PC-9 (cell line): ENCODE data around the gene SNX8. TPM values are rescaled to one million over a fixed set of nuclear protein-coding genes. Genes with fewer than 3 reads are reported as not detected.
A peak's percentile ranks its signal among the peaks of the same experiment; 100 is the strongest.

Source experiments
- BruUV-seq: library from RNA; stranded (reverse); fragments of 400-500 nt; replicated peaks from 2 replicates; lab custom pipeline; 2021; lab: Mats Ljungman, UMichigan
- CTCF ChIA-PET: fragments of 300-600 bp; sonication (Branson Sonifier 250); formaldehyde crosslinking; loops from one replicate; lab custom pipeline; 2022; ENCODE audit warnings: antibody characterized with exemption; lab: Charles Lee
- POLR2A ChIA-PET: fragments of 300-600 bp; sonication (Branson Sonifier 250); formaldehyde crosslinking; loops from one replicate; lab custom pipeline; 2022; ENCODE audit warnings: antibody characterized with exemption; ENCODE audit not compliant: unreplicated experiment; lab: Charles Lee
- DNase-seq, 2 experiments: peaks; one replicate each; pipeline versions ENCODE4 v3.0.0 to v3.0.0-alpha.2; 2015 to 2022; ENCODE audit warnings: mixed read lengths in 1 of 2
- H2AFZ ChIP-seq: fragments of 200-600 bp; sonication (generic); 2 replicates; pipeline ENCODE4 v1.8.1; 2017; ENCODE audit warnings: antibody characterized with exemption
- H3F3A ChIP-seq: fragments of 200-600 bp; sonication (generic); 2 replicates; pipeline ENCODE4 v1.8.1; 2017; ENCODE audit warnings: antibody characterized with exemption, mild to moderate bottlenecking, low read depth; ENCODE audit not compliant: insufficient read depth
- H3K27ac ChIP-seq: fragments of 200-600 bp; sonication (generic); 2 replicates; pipeline ENCODE4 v1.6.1; 2016; ENCODE audit warnings: mixed run types
- H3K27me3 ChIP-seq: fragments of 200-600 bp; sonication (generic); 2 replicates; pipeline ENCODE4 v1.6.1; 2016; ENCODE audit warnings: low read depth, mixed run types; ENCODE audit not compliant: insufficient read depth
- H3K36me3 ChIP-seq: fragments of 200-600 bp; sonication (generic); 2 replicates; pipeline ENCODE4 v1.6.1; 2016; ENCODE audit warnings: low read depth, mixed run types
- H3K4me1 ChIP-seq: fragments of 200-600 bp; sonication (generic); replicated peaks from 2 replicates; pipeline ENCODE4 v1.6.1; 2016; ENCODE audit warnings: mixed run types; ENCODE audit not compliant: insufficient read depth
- H3K4me2 ChIP-seq: fragments of 200-600 bp; sonication (generic); 2 replicates; pipeline ENCODE4 v1.6.1; 2017; ENCODE audit warnings: mixed run types
- H3K4me3 ChIP-seq: fragments of 200-600 bp; sonication (generic); 2 replicates; pipeline ENCODE4 v1.6.1; 2016; ENCODE audit warnings: mixed run types
- H3K79me2 ChIP-seq: fragments of 200-600 bp; sonication (generic); 2 replicates; pipeline ENCODE4 v1.6.1; 2017; ENCODE audit warnings: low read depth, mixed run types
- H3K9me2 ChIP-seq: fragments of 200-600 bp; sonication (generic); 2 replicates; pipeline ENCODE4 v1.8.1; 2017; ENCODE audit warnings: mild to moderate bottlenecking; ENCODE audit not compliant: insufficient read depth
- H3K9me3 ChIP-seq: fragments of 200-600 bp; sonication (generic); 2 replicates; pipeline ENCODE4 v1.8.1; 2016; ENCODE audit warnings: low read depth; ENCODE audit not compliant: insufficient read depth
- H4K20me1 ChIP-seq: fragments of 200-600 bp; sonication (generic); 2 replicates; pipeline ENCODE4 v1.8.1; 2017; ENCODE audit not compliant: insufficient read depth
- CTCF ChIP-seq: fragments of 200-600 bp; sonication (generic); conservative IDR thresholded peaks from 2 replicates; pipeline ENCODE4 v1.6.1; 2017; ENCODE audit warnings: mixed run types, antibody characterized with exemption, mild to moderate bottlenecking, moderate library complexity
- EZH2 ChIP-seq: fragments of 200-600 bp; sonication (generic); IDR thresholded peaks from 2 replicates; pipeline ENCODE4 v1.8.0; 2017; ENCODE audit warnings: antibody characterized with exemption, low read depth
- intact Hi-C: fragments of 100-400 bp; cut with micrococcal nuclease; formaldehyde crosslinking; loops from one replicate; pipeline ENCODE4 v1.10.0; 2022; ENCODE audit not compliant: unreplicated experiment
- total RNA-seq: library from RNA; stranded (reverse); gene quantifications from 2 replicates; pipeline ENCODE4 v1.2.3, GENCODE V29; 2021

The SNX8 gene
- total RNA-seq, 1 experiment from 2014 or later = 102 TPM

GRCh38 chr7:2354186-2354938, 40.1 kb upstream of the SNX8 start, which contains the start of gene EIF3B:
Gene EIF3B, plus strand, starts transcription at chr7:2354827. Its CDS starts 95 bp downstream, at chr7:2354922.
- Histone ChIP-seq H4K20me1 (peaks cover 40% of the 10 kb centered on the region), H3K9me2 (no peaks in the 10 kb centered on the region), H3K36me3 (peaks cover 26% of the 10 kb centered on the region), H3K4me2 (peak within 1 kb of the TSS; percentile 95), H3F3A (peaks cover 46% of the 10 kb centered on the region), H2AFZ (peak within 1 kb of the TSS; percentile 92), H3K79me2 (peaks cover 58% of the 10 kb centered on the region), H3K4me1 (peaks cover 27% of the 10 kb centered on the region), H3K4me3 (peak within 1 kb of the TSS; percentile 75), H3K27ac (peak within 1 kb of the TSS; percentile 92), H3K9me3 (no peaks in the 10 kb centered on the region), H3K27me3 (no peaks in the 10 kb centered on the region)
- intact Hi-C loops = loop anchor here (5.0 kb wide), 1 partner anchor 42 kb away; the partner anchor contains the start of gene SNX8
- ChIA-PET CTCF (interaction anchor here (0.6 kb wide), 3 partner anchors 159 to 756 kb away, joined by 3 to 8 read pairs (median 3); no protein-coding TSS in a partner anchor), POLR2A (interaction anchor here (0.5 to 0.7 kb wide), 6 partner anchors 10 to 823 kb away, joined by 3 to 15 read pairs (median 6); no protein-coding TSS in a partner anchor)
- no TSS peak for BruUV-seq
- TF ChIP-seq CTCF (no peak), EZH2 (no peak)
- DNase-seq = peak; percentile 84 to 88

- no peaks in the 10 kb centered on the region for H3K27me3 ChIP-seq
- peaks cover 53% of the 10 kb centered on the region for H3K79me2 ChIP-seq
- BruUV-seq = no TSS peak
- no peaks in the 10 kb centered on the region for H3K9me2 ChIP-seq
- peak overlapping the region; percentile 94 for H3K4me2 ChIP-seq
- H3K4me1 ChIP-seq = peaks cover 27% of the 10 kb centered on the region
- H3K27ac ChIP-seq = peak overlapping the region; percentile 92
- peaks cover 23% of the 10 kb centered on the region for H3K36me3 ChIP-seq
- DNase-seq = peak; percentile 80 to 91
- no peaks in the 10 kb centered on the region for H3K9me3 ChIP-seq
- peak overlapping the region; percentile 92 for H2AFZ ChIP-seq
- intact Hi-C loops = loop anchor here (5.0 kb wide), 1 partner anchor 42 kb away; the partner anchor contains the start of gene SNX8
- H4K20me1 ChIP-seq = peaks cover 35% of the 10 kb centered on the region
- no peak for TF ChIP-seq CTCF
- TF ChIP-seq EZH2 = no peak
- CTCF ChIA-PET = interaction anchor here (0.6 kb wide), 5 partner anchors 99 to 756 kb away, joined by 3 to 8 read pairs (median 3); no protein-coding TSS in a partner anchor
- H3F3A ChIP-seq = peaks cover 44% of the 10 kb centered on the region
- H3K4me3 ChIP-seq = peak overlapping the region; percentile 75
- POLR2A ChIA-PET = interaction anchor here (0.5 to 0.7 kb wide), 8 partner anchors 9 to 822 kb away, joined by 3 to 18 read pairs (median 6); no protein-coding TSS in a partner anchor
Observed at GRCh38 chr7:2353936-2354185, 39.6 kb upstream of the SNX8 start.

- TSS peak; percentile 72 for BruUV-seq
- Histone ChIP-seq H3K9me3 (no peaks in the 10 kb centered on the region), H3K4me1 (peaks cover 27% of the 10 kb centered on the region), H3K27ac (peak overlapping the region; percentile 92), H3K79me2 (peaks cover 47% of the 10 kb centered on the region), H3K9me2 (no peaks in the 10 kb centered on the region), H2AFZ (peak overlapping the region; percentile 92), H3K27me3 (no peaks in the 10 kb centered on the region), H3F3A (peaks cover 43% of the 10 kb centered on the region), H3K4me2 (peak overlapping the region; percentile 94), H4K20me1 (peaks cover 29% of the 10 kb centered on the region), H3K36me3 (peaks cover 17% of the 10 kb centered on the region), H3K4me3 (peak overlapping the region; percentile 75)
- DNase-seq = no peak
- ChIA-PET POLR2A (interaction anchor here (0.5 to 0.7 kb wide), 6 partner anchors 101 to 822 kb away, joined by 3 to 18 read pairs (median 4); no protein-coding TSS in a partner anchor), CTCF (interaction anchor here (0.6 kb wide), 3 partner anchors 98 to 158 kb away, joined by 3 to 4 read pairs (median 3); no protein-coding TSS in a partner anchor)
- intact Hi-C loops = loop anchor here (5.0 kb wide), 1 partner anchor 41 kb away; the partner anchor contains the start of gene SNX8
- TF ChIP-seq EZH2 (no peak), CTCF (no peak)
Observed at GRCh38 chr7:2353113-2353935, 39.1 kb upstream of the SNX8 start.
